Small intestine (tissue), 7 donors: ENCODE measurements around the gene CRAMP1. TPM values are rescaled to one million over a fixed set of nuclear protein-coding genes. Genes with fewer than 3 reads are reported as not detected.

ENCODE experiments used
- DNase-seq, 2 donors: peaks; one replicate each; pipeline versions ENCODE4 v3.0.0 to v3.0.0-alpha.2; 2013
- FAIRE-seq: peaks from 2 replicates; lab custom pipeline; 2012; peaks lifted over from hg19 to GRCh38; lab: Jason Lieb, UNC
- H3K27ac ChIP-seq, 3 donors: one replicate each; pipeline ENCODE4 v1.5.1; 2013; ENCODE audit warnings: low read length in 2 of 3, mild to moderate bottlenecking in 2 of 3, control low read depth in 1 of 3, inconsistent platforms in 1 of 3, low read depth in 1 of 3, moderate library complexity in 1 of 3
- H3K27me3 ChIP-seq, 3 donors: one replicate each; pipeline ENCODE4 v1.6.1; 2013; ENCODE audit warnings: low read length in 3 of 3, inconsistent platforms in 1 of 3; ENCODE audit not compliant: control insufficient read depth in 3 of 3, insufficient read depth in 3 of 3
- H3K36me3 ChIP-seq, 3 donors: one replicate each; pipeline ENCODE4 v1.6.1; 2013; ENCODE audit warnings: low read length in 3 of 3, inconsistent platforms in 1 of 3, low read depth in 1 of 3, mild to moderate bottlenecking in 1 of 3, moderate library complexity in 1 of 3; ENCODE audit not compliant: control insufficient read depth in 3 of 3, insufficient read depth in 2 of 3
- H3K4me1 ChIP-seq, 3 donors: one replicate each; pipeline ENCODE4 v1.6.1; 2013; ENCODE audit warnings: low read length in 2 of 3, inconsistent platforms in 1 of 3, low read depth in 1 of 3, mild to moderate bottlenecking in 1 of 3, moderate library complexity in 1 of 3; ENCODE audit not compliant: control insufficient read depth in 3 of 3, insufficient read depth in 2 of 3
- H3K4me3 ChIP-seq, 3 donors: one replicate each; pipeline ENCODE4 v1.5.1; 2013; ENCODE audit warnings: low read length in 3 of 3, control low read depth in 1 of 3, inconsistent platforms in 1 of 3, low read depth in 1 of 3, mild to moderate bottlenecking in 1 of 3, moderate library complexity in 1 of 3
- H3K9me3 ChIP-seq, 2 donors: one replicate each; pipeline ENCODE4 v1.6.1; 2013; ENCODE audit warnings: low read depth in 1 of 2, low read length in 1 of 2; ENCODE audit not compliant: control insufficient read depth in 2 of 2, insufficient read depth in 1 of 2
- WGBS, 3 donors: extraction: QIAGEN DNeasy Blood & Tissue Kit; methylation state at CpG; one replicate each; pipeline ENCODE4 v1.1.7; 2013; 5-methylcytosine and 5-hydroxymethylcytosine counted together
- polyA plus RNA-seq, 4 donors: library from polyadenylated mRNA; stranded (reverse) in 3 of 4; unstranded in 1 of 4; fragments of 200-250 nt in 3 of 4; fragments of 120-200 nt in 1 of 4; gene quantifications; one replicate each; pipeline versions ENCODE4 v1.2.1 to v1.2.3, GENCODE V29; 2013
- donor health status: healthy with polysubstance abuse.
- donor health status: control.
- donor health status: control.
- donor health status: Bipolar disorder and iron deficiency.
- donor health status: healthy.

CRAMP1 gene
- polyA plus RNA-seq, 4 donors = 2.4 to 18.3 (median 8.3) TPM

- Histone ChIP-seq H3K9me3 (no peaks in the 10 kb centered on the region), H3K4me3 (no peak overlapping the region), H3K27me3 (no peaks in the 10 kb centered on the region), H3K4me1 (no peaks in the 10 kb centered on the region), H3K27ac (no peak overlapping the region), H3K36me3 (peaks cover 7 to 90% (median 9%) of the 10 kb centered on the region in 3 donors)
- WGBS, 3 donors = 72 to 85% (median 83%) methylated on average over 9 of the region's 9 CpGs
- FAIRE-seq = no peak
- DNase-seq = no peak
Observed at GRCh38 chr16:1631230-1631629, 19.1 kb downstream of the CRAMP1 start.

DNA sequence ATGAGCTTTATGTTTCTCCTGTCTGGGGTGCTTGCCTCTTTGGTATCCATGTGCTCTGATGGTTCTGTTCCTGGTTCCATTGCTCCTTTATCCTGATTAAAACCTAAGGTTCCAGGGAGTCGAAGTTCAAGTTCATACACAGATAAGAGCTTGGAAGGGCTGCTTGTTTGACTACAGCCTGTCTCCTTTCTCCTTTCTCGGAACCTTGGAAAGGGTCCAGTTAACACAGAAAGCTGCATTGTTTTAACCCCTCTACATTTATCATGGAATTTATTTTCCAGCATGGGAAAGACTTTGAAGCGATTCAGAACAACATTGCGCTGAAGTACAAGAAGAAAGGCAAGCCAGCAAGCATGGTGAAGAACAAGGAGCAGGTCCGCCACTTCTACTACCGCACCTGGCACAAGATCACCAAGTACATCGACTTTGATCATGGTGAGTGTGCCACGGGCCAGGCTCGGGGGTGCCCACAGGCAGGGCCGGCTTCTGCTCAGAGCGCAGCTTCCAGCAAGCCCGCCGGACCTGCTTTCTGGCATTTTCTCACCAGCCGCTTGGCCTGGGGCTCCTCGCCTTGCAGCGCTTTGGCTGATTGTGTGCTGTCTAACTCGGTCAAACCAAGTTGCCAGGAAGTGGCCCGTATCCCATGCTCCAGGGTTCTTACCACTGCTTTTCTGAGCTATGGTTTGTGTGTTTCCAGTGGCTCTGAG lies 19.9 kb downstream of the CRAMP1 start:
- FAIRE-seq (no peak), DNase-seq (peak in 1 of 2 donors; percentile 79)
- Histone ChIP-seq H3K9me3 (no peaks in the 10 kb centered on the region), H3K27ac (peak overlapping the region in 1 of 3 donors; percentile 19), H3K27me3 (no peaks in the 10 kb centered on the region), H3K36me3 (peaks cover 7 to 90% (median 9%) of the 10 kb centered on the region in 3 donors), H3K4me3 (peak overlapping the region in 1 of 3 donors; percentile 21), H3K4me1 (no peaks in the 10 kb centered on the region)
- WGBS, 3 donors = 15 to 61% (median 53%) methylated on average over 18 of the region's 18 CpGs

- WGBS, 3 donors = 88 to 94% (median 92%) methylated on average over 12 to 13 of the region's 13 CpGs
- no peak for FAIRE-seq
- peak overlapping the region in 1 of 3 donors; percentile 21 for H3K4me3 ChIP-seq
- DNase-seq = no peak
- H3K9me3 ChIP-seq = no peaks in the 10 kb centered on the region
- H3K27me3 ChIP-seq = no peaks in the 10 kb centered on the region
- no peak overlapping the region for H3K27ac ChIP-seq
- no peaks in the 10 kb centered on the region for H3K4me1 ChIP-seq
- peaks cover 7 to 90% (median 9%) of the 10 kb centered on the region in 3 donors for H3K36me3 ChIP-seq
Observed at GRCh38 chr16:1632638-1632970, 20.4 kb downstream of the CRAMP1 start.

GRCh38 chr16:1633310-1633709 lies 21.1 kb downstream of the CRAMP1 start:
- no peak for FAIRE-seq
- peaks cover 11 to 92% (median 16%) of the 10 kb centered on the region in 3 donors for H3K36me3 ChIP-seq

DNA sequence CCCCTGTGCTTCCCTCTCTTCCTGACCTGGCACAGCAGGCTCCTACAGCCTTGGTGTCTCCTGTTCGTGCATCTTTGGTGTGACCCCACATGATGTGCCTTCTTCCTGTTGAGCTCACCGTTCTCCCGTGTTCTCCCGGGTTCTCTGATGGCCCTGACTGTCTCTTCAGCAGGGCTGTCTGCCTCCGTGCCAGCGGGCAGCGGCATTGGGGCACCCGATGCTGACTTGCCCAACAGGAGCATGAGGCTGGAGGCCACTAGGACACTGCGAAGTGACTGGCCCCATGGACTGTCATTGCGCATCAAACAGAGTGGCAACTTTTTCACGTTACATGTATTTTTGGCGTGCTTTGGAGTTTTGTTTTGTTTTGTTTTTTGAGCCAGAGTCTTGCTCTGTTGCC lies 22.4 kb downstream of the CRAMP1 start:
- DNase-seq (no peak), FAIRE-seq (no peak)
- Histone ChIP-seq H3K27ac (no peak overlapping the region), H3K36me3 (peaks cover 18 to 90% (median 19%) of the 10 kb centered on the region in 3 donors), H3K4me3 (no peak overlapping the region), H3K27me3 (no peaks in the 10 kb centered on the region), H3K9me3 (no peaks in the 10 kb centered on the region), H3K4me1 (no peaks in the 10 kb centered on the region)
- WGBS, 3 donors = 97% methylated on average over 12 of the region's 12 CpGs

More at GRCh38 chr16:1633310-1633709, 21.1 kb downstream of the CRAMP1 start:
- no peaks in the 10 kb centered on the region for H3K9me3 ChIP-seq
- 92 to 93% (median 93%) methylated on average over 12 of the region's 12 CpGs for WGBS, 3 donors
- no peaks in the 10 kb centered on the region for H3K4me1 ChIP-seq
- H3K4me3 ChIP-seq = no peak overlapping the region
- DNase-seq = no peak
- H3K27me3 ChIP-seq = no peaks in the 10 kb centered on the region
- no peak overlapping the region for H3K27ac ChIP-seq

- FAIRE-seq (no peak), DNase-seq (no peak)
- WGBS, 3 donors = 82 to 90% (median 88%) methylated on average over 13 of the region's 13 CpGs
- Histone ChIP-seq H3K27ac (no peak overlapping the region), H3K4me3 (no peak overlapping the region), H3K36me3 (peaks cover 18 to 90% (median 19%) of the 10 kb centered on the region in 3 donors), H3K9me3 (no peaks in the 10 kb centered on the region), H3K4me1 (no peaks in the 10 kb centered on the region), H3K27me3 (no peaks in the 10 kb centered on the region)
Observed at GRCh38 chr16:1635070-1635469, 22.9 kb downstream of the CRAMP1 start.

DNA sequence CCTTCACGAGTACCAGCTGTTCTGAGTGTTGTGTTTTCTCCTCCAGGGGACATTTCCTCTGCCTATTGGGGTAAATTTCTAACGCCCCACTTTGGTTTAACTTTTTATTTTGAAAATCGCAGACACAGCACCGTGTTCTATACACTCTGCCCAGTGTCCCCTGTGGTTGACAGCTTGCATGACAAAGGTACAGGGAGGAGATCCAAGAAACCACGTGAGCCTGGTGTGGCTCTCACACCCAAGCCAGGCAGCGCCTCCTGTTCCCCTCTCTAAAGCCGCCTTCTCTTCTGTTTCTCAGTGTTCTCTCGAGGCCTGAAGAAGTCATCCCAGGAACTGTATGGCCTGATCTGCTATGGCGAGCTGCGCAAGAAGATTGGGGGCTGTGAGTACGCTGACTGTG lies 25.4 kb downstream of the CRAMP1 start:
- no peak for FAIRE-seq
- WGBS, 3 donors = 91 to 92% (median 92%) methylated on average over 10 to 11 of the region's 11 CpGs

DNA sequence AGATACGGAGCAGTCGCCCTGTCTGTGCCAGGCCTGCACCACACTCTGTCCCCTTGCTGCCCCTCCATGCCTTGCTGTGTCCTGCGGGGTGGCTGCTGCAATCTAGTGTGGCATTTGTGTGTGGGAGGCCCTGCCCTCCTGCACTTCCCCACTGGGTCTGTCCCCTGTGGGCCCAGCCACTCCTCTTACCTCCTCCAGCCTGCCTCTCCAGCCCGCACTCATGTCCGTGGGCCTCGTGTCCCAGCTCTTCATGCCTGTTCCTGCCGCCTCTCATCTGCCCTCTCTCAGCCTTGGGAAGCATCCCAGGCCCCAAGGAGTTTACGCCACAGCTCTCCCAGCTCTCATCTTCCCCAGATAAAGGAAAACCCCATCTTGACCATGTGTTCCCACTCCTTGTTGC lies 26.6 kb downstream of the CRAMP1 start:
- H3K27ac ChIP-seq = no peak overlapping the region
- no peaks in the 10 kb centered on the region for H3K27me3 ChIP-seq
- WGBS, 3 donors = 93 to 98% (median 93%) methylated on average over 8 of the region's 8 CpGs
- H3K36me3 ChIP-seq = peaks cover 27 to 94% (median 31%) of the 10 kb centered on the region in 3 donors
- H3K4me1 ChIP-seq = no peaks in the 10 kb centered on the region
- no peaks in the 10 kb centered on the region for H3K9me3 ChIP-seq
- no peak for FAIRE-seq
- no peak overlapping the region for H3K4me3 ChIP-seq
- DNase-seq = no peak

More for the DNA sequence above, 25.4 kb downstream of the CRAMP1 start:
- Histone ChIP-seq H3K4me1 (no peaks in the 10 kb centered on the region), H3K27me3 (no peaks in the 10 kb centered on the region), H3K36me3 (peaks cover 28 to 94% (median 30%) of the 10 kb centered on the region in 3 donors), H3K27ac (no peak overlapping the region), H3K4me3 (no peak overlapping the region), H3K9me3 (no peaks in the 10 kb centered on the region)
- DNase-seq = no peak
